Upper lobe of left lung (tissue), 4 donors: ENCODE measurements around the gene MTRR.

Experiments
- CTCF ChIP-seq, 6 experiments: fragments of 450-650 bp in 4 of 6; fragments of 200-600 bp in 2 of 6; sonication (generic) in 2 of 6; IDR thresholded peaks; one replicate each; pipeline ENCODE4 v1.5.1; 2016 to 2019; ENCODE audit warnings: antibody characterized with exemption in 6 of 6
- POLR2A ChIP-seq, 4 donors: fragments of 450-650 bp; IDR thresholded peaks; one replicate each; pipeline ENCODE4 v1.5.1; 2016 to 2017; ENCODE audit warnings: antibody characterized with exemption in 4 of 4, mild to moderate bottlenecking in 2 of 4

DNA sequence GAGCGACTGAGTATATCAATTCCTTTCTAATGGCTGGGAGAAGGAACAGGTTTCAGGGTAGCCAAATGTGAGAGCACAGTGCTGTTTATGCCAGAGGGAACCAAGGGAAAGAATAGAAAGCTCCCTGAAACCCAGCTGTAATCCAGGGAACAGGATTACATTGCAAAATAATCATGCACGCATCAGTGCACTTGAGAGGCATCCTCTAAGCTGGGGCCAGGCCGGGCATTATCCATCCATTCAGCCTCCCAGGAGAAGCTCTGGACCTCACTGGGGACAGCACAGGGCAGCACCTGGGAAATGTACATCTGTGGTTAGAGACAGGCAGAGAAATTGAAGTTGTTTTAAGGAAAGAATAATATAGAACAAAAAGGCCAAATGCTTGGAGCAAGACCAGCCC lies 72.7 kb downstream of the MTRR start:
- TF ChIP-seq CTCF (IDR thresholded peaks at IDR 0.05) (no peak), POLR2A (IDR thresholded peaks at IDR 0.05) (no peak)
